PC-3 (cell line): ENCODE measurements around the gene PACS1.

ENCODE experiments used
- CTCF ChIP-seq: fragments of 300-600 bp; sonication (generic); conservative IDR thresholded peaks from 2 replicates; pipeline ENCODE4 v1.5.1; 2017; ENCODE audit warnings: antibody characterized with exemption, low read depth, mild to moderate bottlenecking, low read length
- EZH2 ChIP-seq: fragments of 300-600 bp; sonication (generic); IDR thresholded peaks from one replicate; pipeline ENCODE4 v1.6.1; 2017; ENCODE audit warnings: antibody characterized with exemption, mild to moderate bottlenecking, low read length; ENCODE audit not compliant: unreplicated experiment
- EZH2phosphoT487 ChIP-seq: fragments of 300-600 bp; sonication (generic); IDR thresholded peaks from 2 replicates; pipeline ENCODE4 v1.6.1; 2018; ENCODE audit warnings: mild to moderate bottlenecking, antibody characterized with exemption, low read length, borderline replicate concordance

- TF ChIP-seq CTCF (no peak), EZH2 (no peak), EZH2phosphoT487 (no peak)
These were observed 150.9 kb downstream of the PACS1 start for GRCh38 chr11:66221012-66221411.
